ENCODE results near the gene CSMD2.

The CSMD2 gene

GRCh38 chr1:33466159-33466558 lies 698.9 kb downstream of the CSMD2 start:
- peaks cover 58% of the 10 kb centered on the region for H3K4me1 ChIP-seq (ENCODE audit: control insufficient read depth, insufficient read depth, low read length)
- no peaks in the 10 kb centered on the region for H3K36me3 ChIP-seq (ENCODE audit: control insufficient read depth in 2 of 2, insufficient read depth in 2 of 2, low read length in 2 of 2)
- H3K4me3 ChIP-seq (ENCODE audit: low read length in 2 of 2) = no peak overlapping the region
- no peak overlapping the region for H3K9ac ChIP-seq (ENCODE audit: low read length in 2 of 2)
- no peaks in the 10 kb centered on the region for H3K9me3 ChIP-seq (ENCODE audit: control insufficient read depth in 2 of 2, low read length in 2 of 2)
- no peak overlapping the region for H3K27ac ChIP-seq (ENCODE audit: low read length)
- H3K27me3 ChIP-seq (ENCODE audit: control insufficient read depth in 1 of 2, insufficient read depth in 2 of 2, low read length in 2 of 2) = no peaks in the 10 kb centered on the region

- Histone ChIP-seq H3K27ac (ENCODE audit: low read length) (no peak overlapping the region), H3K4me3 (ENCODE audit: low read length in 2 of 2) (no peak overlapping the region), H3K36me3 (ENCODE audit: control insufficient read depth in 2 of 2, insufficient read depth in 2 of 2, low read length in 2 of 2) (no peaks in the 10 kb centered on the region), H3K4me1 (ENCODE audit: control insufficient read depth, insufficient read depth, low read length) (peaks cover 57% of the 10 kb centered on the region), H3K9me3 (ENCODE audit: control insufficient read depth in 2 of 2, low read length in 2 of 2) (no peaks in the 10 kb centered on the region), H3K9ac (ENCODE audit: low read length in 2 of 2) (no peak overlapping the region), H3K27me3 (ENCODE audit: control insufficient read depth in 1 of 2, insufficient read depth in 2 of 2, low read length in 2 of 2) (no peaks in the 10 kb centered on the region)
Measured at GRCh38 chr1:33465316-33465715, 699.7 kb downstream of the CSMD2 start.

GRCh38 chr1:33464552-33464951 lies 700.5 kb downstream of the CSMD2 start:
- Histone ChIP-seq H3K36me3 (ENCODE audit: control insufficient read depth in 2 of 2, insufficient read depth in 2 of 2, low read length in 2 of 2) (no peaks in the 10 kb centered on the region), H3K27ac (ENCODE audit: low read length) (no peak overlapping the region), H3K9ac (ENCODE audit: low read length in 2 of 2) (no peak overlapping the region), H3K4me1 (ENCODE audit: control insufficient read depth, insufficient read depth, low read length) (peaks cover 57% of the 10 kb centered on the region), H3K27me3 (ENCODE audit: control insufficient read depth in 1 of 2, insufficient read depth in 2 of 2, low read length in 2 of 2) (no peaks in the 10 kb centered on the region), H3K9me3 (ENCODE audit: control insufficient read depth in 2 of 2, low read length in 2 of 2) (no peaks in the 10 kb centered on the region), H3K4me3 (ENCODE audit: low read length in 2 of 2) (no peak overlapping the region)
